ENCODE measurements around the gene MYCN.

DNA sequence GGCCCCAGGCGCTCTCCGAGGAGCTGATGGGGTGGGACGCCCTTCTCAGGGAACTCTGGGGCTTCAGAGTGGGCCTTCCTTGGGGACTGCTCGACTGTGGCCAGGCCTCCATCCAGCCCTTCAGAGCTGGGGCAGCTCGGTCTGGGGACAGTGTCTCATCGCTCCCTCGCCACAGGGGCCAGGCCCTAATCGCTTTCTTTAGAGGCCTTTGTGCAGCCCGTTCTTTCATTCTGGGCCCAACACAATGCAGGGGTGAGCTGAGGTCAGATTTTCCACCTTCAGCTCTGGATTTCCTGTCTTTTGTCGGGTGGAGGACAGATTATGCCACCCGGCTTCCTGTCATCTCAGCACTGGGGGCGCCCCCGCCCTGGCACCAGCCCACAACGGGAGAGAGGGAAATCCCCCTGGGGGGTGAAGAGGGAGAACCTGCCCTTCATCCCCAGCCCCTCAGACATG is 25.2 kb downstream of the MYCN start:
- TF ChIP-seq, protein P1, sequence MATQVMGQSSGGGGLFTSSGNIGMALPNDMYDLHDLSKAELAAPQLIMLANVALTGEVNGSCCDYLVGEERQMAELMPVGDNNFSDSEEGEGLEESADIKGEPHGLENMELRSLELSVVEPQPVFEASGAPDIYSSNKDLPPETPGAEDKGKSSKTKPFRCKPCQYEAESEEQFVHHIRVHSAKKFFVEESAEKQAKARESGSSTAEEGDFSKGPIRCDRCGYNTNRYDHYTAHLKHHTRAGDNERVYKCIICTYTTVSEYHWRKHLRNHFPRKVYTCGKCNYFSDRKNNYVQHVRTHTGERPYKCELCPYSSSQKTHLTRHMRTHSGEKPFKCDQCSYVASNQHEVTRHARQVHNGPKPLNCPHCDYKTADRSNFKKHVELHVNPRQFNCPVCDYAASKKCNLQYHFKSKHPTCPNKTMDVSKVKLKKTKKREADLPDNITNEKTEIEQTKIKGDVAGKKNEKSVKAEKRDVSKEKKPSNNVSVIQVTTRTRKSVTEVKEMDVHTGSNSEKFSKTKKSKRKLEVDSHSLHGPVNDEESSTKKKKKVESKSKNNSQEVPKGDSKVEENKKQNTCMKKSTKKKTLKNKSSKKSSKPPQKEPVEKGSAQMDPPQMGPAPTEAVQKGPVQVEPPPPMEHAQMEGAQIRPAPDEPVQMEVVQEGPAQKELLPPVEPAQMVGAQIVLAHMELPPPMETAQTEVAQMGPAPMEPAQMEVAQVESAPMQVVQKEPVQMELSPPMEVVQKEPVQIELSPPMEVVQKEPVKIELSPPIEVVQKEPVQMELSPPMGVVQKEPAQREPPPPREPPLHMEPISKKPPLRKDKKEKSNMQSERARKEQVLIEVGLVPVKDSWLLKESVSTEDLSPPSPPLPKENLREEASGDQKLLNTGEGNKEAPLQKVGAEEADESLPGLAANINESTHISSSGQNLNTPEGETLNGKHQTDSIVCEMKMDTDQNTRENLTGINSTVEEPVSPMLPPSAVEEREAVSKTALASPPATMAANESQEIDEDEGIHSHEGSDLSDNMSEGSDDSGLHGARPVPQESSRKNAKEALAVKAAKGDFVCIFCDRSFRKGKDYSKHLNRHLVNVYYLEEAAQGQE (IDR thresholded peaks at IDR 0.05; ENCODE audit: low read depth, low read length) = no peak
- TF ChIP-seq RAD21 (IDR thresholded peaks at IDR 0.05; ENCODE audit: low read length) (no peak), ELF1 (IDR thresholded peaks at IDR 0.05) (no peak), FOXM1 (IDR thresholded peaks at IDR 0.05; ENCODE audit: low read depth) (no peak), MXI1 (IDR thresholded peaks at IDR 0.05; ENCODE audit: low read depth, low read length) (no peak), POLR2AphosphoS5 (IDR thresholded peaks at IDR 0.05; ENCODE audit: low read depth, low read length) (no peak), EP300 (IDR thresholded peaks at IDR 0.05; ENCODE audit: borderline replicate concordance in 1 of 2, low read depth in 1 of 2, low read length in 1 of 2) (no peak), TEAD4 (IDR thresholded peaks at IDR 0.05; ENCODE audit: borderline replicate concordance, insufficient read depth) (no peak), FOXJ3 (CRISPR knock-in tag; IDR thresholded peaks at IDR 0.05) (no peak), YY1 (IDR thresholded peaks at IDR 0.05; ENCODE audit: low read depth) (no peak), TAF1 (IDR thresholded peaks at IDR 0.05; ENCODE audit: borderline replicate concordance, low read depth, low read length) (no peak)
- TF ChIP-seq, protein P2, sequence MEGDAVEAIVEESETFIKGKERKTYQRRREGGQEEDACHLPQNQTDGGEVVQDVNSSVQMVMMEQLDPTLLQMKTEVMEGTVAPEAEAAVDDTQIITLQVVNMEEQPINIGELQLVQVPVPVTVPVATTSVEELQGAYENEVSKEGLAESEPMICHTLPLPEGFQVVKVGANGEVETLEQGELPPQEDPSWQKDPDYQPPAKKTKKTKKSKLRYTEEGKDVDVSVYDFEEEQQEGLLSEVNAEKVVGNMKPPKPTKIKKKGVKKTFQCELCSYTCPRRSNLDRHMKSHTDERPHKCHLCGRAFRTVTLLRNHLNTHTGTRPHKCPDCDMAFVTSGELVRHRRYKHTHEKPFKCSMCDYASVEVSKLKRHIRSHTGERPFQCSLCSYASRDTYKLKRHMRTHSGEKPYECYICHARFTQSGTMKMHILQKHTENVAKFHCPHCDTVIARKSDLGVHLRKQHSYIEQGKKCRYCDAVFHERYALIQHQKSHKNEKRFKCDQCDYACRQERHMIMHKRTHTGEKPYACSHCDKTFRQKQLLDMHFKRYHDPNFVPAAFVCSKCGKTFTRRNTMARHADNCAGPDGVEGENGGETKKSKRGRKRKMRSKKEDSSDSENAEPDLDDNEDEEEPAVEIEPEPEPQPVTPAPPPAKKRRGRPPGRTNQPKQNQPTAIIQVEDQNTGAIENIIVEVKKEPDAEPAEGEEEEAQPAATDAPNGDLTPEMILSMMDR (IDR thresholded peaks at IDR 0.05) = no peak
- TF ChIP-seq, protein P3, sequence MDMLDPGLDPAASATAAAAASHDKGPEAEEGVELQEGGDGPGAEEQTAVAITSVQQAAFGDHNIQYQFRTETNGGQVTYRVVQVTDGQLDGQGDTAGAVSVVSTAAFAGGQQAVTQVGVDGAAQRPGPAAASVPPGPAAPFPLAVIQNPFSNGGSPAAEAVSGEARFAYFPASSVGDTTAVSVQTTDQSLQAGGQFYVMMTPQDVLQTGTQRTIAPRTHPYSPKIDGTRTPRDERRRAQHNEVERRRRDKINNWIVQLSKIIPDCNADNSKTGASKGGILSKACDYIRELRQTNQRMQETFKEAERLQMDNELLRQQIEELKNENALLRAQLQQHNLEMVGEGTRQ (IDR thresholded peaks at IDR 0.05; ENCODE audit: borderline replicate concordance, low read depth, low read length) = no peak
- TF ChIP-seq, protein P4, sequence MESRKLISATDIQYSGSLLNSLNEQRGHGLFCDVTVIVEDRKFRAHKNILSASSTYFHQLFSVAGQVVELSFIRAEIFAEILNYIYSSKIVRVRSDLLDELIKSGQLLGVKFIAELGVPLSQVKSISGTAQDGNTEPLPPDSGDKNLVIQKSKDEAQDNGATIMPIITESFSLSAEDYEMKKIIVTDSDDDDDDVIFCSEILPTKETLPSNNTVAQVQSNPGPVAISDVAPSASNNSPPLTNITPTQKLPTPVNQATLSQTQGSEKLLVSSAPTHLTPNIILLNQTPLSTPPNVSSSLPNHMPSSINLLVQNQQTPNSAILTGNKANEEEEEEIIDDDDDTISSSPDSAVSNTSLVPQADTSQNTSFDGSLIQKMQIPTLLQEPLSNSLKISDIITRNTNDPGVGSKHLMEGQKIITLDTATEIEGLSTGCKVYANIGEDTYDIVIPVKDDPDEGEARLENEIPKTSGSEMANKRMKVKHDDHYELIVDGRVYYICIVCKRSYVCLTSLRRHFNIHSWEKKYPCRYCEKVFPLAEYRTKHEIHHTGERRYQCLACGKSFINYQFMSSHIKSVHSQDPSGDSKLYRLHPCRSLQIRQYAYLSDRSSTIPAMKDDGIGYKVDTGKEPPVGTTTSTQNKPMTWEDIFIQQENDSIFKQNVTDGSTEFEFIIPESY (IDR thresholded peaks at IDR 0.05; ENCODE audit: borderline replicate concordance, low read depth) = no peak
